HuH-7.5 (cell line): Measurements from ENCODE around the gene DPP6.

Source experiments
- DNase-seq: peaks from one replicate; pipeline ENCODE4 v3.0.0; 2011; ENCODE audit warnings: low spot score

The DPP6 gene

DNA sequence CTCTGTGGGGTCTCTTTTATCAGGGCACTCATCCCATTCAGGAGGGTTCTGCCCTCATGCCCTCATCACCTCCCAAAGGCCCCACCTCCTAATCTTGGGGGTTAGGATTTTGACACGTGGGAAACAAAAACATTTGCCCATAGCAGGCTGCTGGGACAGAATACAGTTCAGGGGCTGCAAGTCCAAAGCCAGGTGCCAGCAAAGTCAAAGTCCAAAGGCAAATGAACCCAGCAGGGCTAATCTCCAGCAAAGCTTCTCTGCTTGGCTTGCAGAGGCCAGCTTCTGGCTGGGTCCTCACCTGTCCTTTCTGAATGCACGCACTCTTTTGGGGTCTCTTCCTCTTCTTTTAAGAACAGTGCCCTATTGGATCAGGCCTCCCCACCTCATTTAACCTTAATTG is 359.9 kb downstream of the DPP6 start:
- no peak for DNase-seq

DNA sequence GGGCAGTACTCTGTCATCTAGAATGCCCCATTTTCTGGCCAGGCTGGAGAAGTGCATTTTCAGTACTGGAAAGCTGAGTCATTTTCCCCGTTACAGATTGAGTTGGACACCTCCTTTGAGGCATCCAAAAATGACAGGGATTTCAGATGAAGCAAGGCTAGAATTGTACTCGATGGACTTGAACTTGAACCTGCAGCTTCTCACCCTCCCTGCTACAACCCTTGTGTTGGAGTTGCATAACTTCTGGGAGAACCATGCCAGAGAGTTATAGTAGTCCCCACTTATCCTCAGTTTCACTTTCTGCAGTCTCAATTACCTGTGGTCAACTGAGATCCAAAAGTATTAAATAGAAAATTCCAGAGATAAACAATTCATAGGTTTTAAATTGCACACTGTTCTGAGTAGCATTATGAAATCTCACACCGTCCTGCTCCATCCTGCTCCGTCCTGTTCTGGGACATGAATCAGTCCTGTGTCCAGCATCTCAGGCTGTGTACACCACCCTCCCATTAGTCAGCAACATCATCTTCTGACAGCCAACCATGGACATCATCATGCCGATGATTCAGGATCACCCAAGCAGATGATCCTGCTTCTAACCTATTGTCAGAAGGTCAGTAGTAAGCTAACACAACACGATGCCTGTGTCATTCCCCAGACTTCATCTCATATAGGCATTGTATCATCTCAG is 363.7 kb downstream of the DPP6 start:
- DNase-seq, result no peak

DNA sequence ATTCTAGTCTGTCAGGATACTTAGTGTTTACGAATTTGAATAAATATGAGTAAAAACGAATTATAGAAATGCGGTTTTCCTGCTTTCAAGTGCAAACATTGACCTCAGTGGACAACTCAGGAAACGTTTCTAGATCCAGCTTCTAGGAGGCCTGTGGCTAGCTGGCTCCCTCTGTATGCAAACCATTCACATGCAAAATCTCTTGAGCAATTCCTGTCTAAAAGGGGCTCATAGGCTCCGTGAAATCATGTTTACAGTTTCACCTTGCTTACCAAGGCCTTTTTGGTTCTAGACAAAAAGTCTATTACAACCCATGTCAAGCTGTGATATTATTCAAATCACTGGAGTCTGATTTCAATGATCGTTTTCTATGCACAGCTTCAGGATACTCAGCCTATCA is 364.5 kb downstream of the DPP6 start:
- DNase-seq, result no peak

DNA sequence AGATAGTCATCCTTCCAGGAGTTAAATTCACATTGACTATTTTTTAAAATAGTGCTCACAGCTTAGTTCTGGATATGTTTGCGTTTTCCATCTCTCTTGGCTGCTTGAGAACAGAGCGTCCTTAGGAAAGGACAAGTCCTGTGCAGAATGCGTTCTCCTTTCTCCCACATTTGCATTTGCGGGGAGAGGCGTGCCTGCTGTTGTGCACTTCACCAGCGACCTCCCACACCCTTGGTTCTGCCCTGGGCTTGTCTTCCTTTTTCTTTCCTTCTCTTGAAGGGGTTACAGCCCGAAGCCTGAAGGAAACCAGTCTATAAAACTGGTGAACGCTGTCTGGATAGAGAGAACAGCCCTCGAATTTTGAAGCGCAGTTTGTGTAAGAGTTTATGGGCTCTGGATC is 367.1 kb downstream of the DPP6 start:
- DNase-seq, result no peak

DNA sequence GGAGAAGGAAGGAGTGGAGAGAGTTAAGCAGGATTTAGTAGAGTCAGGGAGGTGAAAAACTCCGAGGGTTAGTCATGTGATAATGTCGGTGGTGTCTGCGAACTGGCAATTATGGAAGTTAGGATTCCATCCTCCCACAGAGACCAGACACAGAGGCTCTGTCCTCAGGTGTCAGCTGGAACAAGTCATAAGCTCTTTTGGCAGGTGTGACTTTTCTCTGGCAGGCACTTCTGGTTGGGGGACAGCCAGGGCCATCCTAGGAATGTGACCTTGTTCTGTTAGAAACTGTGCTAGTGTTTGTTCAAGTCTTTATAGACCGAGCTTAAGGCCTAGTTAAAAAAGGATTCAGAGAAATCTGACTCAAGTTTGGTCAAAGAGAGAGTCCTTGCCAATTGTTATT is 371.0 kb downstream of the DPP6 start:
- no peak for DNase-seq

DNA sequence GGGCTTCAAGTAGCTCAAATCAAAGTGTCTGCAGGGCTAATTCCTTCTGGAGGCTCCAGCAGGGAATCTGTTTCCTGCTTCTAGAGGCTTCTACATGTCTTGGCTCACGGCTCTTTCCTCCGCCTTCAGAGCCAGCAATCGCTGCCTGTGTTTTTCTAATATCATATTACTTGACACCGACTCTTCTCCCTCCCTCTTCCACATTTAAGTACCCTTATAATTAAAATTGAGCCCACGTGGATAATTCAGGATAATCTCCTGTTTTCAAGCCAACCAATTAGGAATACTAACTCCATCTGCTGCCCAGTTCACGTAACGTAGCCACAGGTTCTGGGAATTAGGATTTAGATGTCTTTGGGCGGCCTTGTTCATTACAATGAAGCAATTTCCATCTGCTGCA is 372.2 kb downstream of the DPP6 start:
- DNase-seq, result no peak

DNA sequence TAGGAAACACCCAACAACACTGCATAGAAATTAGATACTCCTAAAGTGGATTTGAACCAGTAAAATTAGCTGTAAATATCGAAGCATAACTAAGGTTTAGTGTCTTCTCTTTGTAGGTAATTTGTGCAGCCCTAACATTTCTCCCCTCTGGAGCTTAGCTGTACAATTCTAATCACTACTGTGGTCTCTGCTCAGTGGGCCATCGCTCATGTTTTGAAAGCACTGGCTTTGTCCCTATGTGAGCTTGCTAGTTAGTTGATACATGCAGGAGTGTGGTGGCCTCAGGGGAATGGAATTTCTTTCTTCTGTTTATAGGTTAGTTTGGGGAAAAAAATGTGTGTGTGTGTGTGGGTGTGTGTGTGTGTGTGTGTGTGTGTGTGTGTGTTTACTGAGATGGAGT is 373.1 kb downstream of the DPP6 start:
- DNase-seq, result no peak

DNA sequence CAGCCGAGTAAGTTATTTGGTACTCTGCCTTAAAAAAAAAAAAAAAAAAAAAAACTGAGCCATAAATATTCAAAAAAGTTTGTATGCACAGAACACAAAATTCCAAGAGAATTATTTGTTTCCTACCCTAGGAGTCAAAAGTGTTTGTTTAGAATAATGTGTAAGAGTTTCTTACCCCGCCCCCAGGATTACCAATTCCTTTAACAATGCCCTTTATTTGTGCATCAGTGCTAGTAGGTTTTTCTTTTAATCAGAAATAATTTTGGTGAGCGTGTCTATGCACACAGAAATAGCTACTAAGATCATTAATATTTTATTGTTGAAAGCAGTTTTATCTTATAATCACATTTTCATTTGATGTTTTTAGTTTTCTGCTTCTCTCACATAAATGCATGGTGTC is 374.6 kb downstream of the DPP6 start:
- no peak for DNase-seq

DNA sequence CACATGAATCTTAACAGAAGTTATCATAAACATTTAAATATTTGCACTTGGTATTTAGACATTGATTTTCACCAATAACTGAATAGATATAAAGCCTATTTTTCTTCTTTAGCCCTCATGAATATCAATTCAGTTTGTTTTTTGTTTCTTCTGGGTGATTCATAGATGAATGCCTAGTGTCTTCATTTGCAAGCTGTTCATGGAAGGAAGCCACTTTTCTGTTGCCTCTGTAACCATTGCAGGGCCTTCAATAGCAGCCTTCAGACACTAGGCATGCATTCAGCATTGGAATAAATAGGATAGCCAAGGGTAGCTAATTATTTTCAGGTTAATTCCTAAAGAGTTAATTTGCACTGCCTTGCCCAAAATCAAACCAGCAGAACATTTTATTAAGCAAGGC is 375.3 kb downstream of the DPP6 start:
- DNase-seq, result no peak

DNA sequence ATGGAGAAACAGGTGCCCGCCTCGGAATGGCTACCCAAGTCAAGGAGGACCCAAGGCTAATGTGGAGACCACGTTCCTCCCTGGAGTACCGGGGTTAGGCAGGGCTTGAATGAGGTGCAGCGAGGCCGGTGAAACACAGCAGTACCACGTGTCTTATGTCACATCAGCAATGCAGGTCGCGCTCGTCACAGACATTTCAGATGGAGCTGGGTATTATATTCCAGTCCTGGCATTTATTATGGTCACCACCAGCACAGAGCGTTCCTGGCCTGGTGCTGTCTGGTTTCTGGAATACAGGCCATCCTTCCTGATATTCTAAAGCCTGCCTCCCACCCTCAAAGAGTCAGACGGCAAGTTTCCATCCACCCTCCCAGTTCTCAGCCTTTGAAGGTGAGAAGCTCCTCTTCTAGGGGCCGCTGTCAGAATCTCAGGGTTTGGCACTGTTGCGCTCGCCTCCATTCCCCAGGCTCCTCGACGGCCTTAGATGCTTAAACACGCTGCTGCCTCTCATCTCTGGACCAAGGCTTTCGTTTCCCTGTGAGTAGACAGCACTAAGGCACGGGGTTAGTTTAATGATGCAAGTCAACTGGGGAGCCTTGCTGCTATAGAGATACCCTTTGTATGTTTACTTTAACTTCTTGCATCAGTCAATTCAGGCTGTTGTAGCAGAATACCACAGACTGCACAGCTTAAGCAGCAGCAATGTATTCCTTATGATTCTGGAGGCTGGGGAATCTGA is 377.6 kb downstream of the DPP6 start:
- no peak for DNase-seq

DNA sequence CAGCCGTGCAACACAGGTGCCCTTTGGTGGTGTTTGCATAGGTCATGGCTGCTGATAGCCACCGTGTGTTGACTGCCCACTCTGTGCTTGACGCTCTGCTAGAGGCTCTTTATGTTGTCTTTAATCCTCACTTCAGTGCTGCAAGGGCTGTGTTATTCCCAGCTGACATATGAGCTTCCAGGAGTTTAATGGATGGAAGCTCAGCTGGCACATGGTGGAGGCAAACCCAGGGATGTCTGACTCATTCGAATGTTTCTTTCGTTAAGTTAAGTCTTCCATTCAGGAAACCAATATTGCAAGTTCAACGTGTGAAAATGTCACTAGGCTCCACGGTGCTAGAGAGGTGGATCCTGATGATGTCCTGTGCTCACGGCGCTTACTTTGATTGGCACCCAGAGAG is 378.4 kb downstream of the DPP6 start:
- no peak for DNase-seq

DNA sequence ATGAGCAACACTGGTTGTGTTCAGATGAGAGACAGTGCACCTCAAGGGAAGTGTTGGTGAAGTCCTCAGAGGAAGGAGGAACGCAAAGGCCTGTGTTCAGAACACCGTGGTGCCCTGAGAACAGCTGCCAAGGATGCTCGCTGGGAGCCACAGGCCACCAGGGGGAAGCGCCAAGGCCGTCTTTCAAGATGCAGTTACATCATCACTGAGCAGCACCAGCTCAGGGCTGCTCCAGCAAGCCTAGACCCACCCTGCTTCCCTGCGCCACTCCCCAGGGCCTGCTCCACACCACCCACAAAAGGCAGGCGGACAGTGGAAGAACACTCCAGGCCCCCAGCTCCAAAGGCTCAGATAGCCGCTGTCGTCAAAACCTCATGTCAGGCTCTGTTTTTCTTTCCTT is 378.8 kb downstream of the DPP6 start:
- DNase-seq, result no peak

DNA sequence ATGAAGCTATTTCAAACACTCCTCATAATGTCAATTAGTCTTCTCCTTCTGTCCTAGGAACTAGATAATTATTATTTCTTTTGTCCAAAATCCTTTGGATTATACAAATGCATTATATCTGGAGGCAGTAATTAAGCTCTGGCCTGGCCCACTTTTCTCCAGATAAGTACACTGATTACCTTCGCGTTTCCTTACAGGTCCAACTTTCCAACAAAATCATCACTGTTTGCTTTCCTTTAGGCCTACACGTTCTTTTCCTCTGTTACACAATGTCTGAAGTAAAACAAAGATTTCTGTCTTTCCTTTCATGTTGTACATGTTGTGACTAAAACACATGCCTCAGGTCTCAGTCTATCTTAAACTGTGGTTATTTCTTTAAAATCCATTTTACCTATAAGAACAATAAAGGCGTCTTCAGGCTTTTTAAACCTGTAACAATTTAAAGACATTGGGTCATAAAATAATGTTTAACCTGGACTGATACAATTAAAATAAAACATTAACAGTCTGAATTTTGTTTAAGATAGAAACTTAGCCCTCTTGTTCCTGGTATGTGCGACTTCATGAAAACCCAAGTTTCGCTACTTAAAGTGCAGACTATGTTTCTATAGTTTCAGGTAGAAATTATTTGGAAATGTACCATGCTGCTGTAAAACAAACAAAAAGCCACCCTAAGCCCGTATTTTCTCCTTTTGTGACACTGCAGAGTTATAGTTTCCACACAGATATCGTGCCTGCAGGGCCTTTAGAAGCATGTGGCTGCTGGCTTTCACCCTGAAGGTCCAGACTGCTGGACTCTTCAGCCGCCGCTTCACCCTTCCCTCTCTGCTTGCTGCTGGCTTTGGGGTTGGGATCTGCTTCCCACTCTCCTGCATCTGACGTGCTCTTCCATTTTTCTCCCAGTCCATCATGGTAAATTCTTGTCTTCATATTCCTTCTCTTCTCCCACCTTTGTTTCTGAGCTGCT is 381.7 kb downstream of the DPP6 start:
- no peak for DNase-seq

DNA sequence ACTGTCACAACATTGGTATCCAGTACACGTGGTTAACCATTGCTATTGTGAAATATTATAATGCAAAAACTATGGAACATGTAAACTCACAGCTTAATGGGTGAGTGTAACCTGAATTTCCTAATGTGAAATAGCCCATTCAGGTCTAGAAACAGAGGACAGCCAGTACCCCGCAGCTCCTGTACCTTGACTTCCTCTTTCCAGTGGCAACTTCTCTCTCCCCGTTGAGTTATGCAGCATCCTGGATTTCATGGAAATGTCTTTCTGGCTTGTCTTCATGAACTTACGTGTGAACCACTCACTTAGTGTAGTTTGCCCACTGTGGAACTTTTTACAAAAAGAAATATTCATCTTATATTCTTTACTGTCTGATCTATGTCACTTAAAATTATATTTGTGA is 384.4 kb downstream of the DPP6 start:
- no peak for DNase-seq

DNA sequence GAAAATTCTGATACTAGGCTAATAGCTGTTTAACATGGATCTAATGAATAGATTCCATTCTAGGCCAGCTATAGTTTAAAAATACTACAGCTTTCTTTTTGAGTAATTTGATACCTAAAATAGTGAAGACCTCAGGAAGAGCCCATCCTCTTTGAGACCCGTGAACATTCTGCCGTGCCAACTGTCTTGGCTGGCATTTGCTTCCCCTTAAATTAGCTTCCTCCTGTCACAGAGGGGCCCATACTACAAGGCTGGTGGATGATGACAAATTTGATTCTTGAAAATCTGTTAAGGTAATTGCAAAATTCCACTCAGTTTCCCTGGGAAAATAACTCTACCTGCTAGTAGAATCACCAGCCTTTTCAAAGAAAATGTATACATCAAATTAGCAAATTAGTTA is 385.0 kb downstream of the DPP6 start:
- no peak for DNase-seq

DNA sequence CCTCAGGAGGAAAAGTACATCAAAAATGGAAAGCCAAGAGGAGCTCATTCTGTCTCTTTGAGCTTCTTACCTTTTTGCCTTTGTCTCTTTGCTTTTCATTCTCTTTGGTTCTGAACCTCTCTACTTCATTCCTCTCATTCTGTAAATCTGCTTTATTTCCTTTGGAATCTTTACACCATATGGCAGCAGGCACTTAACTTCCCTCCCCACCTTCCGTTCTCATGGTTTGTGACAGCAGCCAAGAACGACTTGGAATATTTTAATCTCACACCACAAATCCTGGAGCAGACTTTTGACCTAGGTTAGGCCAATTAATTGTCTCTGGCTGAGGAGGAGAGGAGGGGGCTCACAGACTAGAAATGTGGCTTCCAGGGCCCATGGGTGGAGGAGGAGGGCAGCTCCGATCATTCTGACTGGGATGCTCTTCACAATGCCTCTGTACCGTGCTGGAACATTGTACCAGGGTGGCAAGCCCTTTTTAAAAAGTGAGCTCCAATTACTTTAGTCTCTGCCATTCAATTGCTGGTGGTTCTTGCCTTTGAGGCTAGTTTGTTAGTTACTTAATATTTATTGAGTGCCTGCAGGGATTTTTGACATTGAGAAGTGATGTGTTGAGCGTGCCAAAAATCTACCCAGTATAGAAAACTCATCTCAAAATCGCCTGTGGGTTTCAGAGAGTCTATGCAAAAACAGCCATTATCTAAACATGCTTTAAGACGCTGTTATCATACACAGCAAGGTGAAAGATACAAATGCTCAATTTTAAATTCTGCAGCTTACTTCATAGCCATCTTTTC is 386.6 kb downstream of the DPP6 start:
- no peak for DNase-seq

DNA sequence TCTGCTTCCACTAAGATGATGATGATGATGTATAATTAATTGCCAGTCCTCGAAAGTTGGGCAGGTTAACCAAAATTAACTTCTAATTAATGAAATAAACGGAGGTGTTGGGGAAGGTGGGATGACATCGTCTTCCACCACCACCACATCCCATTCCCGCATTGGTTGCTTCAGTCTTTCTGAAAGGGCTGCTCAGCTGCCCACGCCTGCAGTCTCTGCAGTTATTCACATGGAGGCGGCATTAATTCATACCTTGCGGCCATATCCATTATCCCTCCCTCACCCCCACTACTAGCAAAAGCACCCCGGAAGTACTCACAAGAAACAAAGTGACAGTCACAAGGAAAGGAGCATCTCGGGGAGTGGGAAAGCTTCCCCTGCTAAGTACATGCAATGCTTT is 387.9 kb downstream of the DPP6 start:
- no peak for DNase-seq

DNA sequence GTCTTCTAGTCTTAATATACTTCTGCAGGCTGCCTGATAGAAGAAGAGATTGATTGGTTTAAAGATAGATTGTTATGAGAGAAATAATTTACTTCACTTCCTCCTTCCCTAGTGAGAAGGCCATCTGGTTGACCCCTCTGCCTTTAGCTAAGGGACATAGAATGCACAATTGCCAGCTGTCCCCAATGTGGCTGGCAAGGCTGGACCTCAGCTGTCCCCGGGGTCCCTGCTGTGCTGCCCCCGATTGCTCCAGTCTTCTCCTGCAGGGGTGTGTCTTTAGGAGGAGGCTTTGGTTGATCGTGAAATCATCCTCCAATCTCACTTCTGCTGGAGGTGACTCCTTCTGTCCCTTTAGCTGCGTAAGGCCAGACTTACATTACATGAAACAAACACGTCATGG is 388.5 kb downstream of the DPP6 start:
- DNase-seq, result no peak

DNA sequence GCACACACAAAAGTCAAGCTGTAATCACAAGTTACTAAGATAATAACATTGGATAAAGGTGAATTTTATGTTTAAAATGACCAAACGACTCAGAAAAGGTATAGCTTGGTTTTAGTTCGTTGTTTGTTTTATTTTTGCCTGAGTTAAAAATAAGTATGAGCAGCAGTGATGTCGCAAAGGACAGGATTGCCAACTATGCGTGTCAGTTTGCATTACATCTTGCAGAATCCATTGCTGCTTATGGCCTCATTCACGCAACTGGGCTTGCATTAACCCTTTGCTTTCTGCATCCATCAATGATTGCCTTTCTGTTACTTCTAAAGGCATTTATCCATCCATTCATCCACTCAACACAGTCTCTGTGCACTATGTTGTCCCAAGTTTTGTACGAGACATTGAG is 389.6 kb downstream of the DPP6 start:
- no peak for DNase-seq

DNA sequence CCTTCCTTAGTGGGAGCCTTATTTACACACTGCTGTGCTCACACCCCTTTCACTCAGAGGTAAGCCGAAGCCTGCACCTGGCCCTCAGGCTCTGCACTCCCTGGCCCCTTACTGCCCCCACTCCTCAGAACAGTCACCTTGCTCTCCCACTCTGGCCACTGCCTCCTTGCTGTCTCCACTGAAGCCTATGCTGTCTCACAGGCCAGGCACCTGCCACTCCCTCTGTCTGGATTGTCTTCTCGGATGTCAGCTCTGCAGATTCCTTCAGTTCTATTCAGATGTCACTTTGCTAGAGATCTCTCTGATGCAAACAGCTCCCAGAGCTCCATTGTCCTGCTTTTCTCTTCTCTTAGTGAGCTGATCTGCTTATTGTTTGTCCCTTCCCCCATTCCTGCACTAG is 390.7 kb downstream of the DPP6 start:
- DNase-seq, result no peak

DNA sequence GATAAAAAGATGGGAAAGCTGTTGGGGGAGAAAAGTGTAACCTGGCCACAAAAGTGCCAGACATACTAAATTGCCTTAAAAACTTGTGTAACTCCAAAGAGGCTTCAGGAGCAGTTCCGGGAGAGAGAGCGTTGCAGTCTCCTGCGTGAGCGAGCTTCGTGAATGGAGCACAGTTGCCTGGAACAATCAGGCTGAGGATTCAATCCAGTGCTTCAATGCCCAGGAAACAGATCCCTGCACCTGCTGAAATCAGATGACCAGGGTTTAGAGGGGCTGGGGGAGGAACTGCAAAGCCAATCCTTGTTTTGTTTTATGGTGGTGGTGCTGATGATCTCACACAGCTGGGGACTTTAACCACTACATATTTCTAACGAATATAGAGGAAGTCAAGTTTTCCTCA is 398.3 kb downstream of the DPP6 start:
- DNase-seq, result no peak
